Upper lobe of left lung (tissue), 4 donors: ENCODE measurements around the gene FARP1.

Source experiments
- CTCF ChIP-seq, 6 experiments: fragments of 450-650 bp in 4 of 6; fragments of 200-600 bp in 2 of 6; sonication (generic) in 2 of 6; IDR thresholded peaks; one replicate each; pipeline ENCODE4 v1.5.1; 2016 to 2019; ENCODE audit warnings: antibody characterized with exemption in 6 of 6
- EP300 ChIP-seq, 4 donors: sonication (generic); formaldehyde crosslinking; IDR thresholded peaks; one replicate each; pipeline ENCODE4 v1.5.1; 2017; ENCODE audit warnings: antibody characterized with exemption in 4 of 4, control low read depth in 2 of 4
- POLR2A ChIP-seq, 4 donors: fragments of 450-650 bp; IDR thresholded peaks; one replicate each; pipeline ENCODE4 v1.5.1; 2016 to 2017; ENCODE audit warnings: antibody characterized with exemption in 4 of 4, mild to moderate bottlenecking in 2 of 4

GRCh38 chr13:98471934-98472333 lies 329.0 kb downstream of the FARP1 start:
- TF ChIP-seq CTCF (IDR thresholded peaks at IDR 0.05) (peak in 1 of 6 experiments; percentile 25), POLR2A (IDR thresholded peaks at IDR 0.05) (no peak), EP300 (IDR thresholded peaks at IDR 0.05) (no peak)
